ENCODE data around the gene TNFRSF1A.
"Not testable (repeated sequence)": the region's sequence is repeated elsewhere in the genome, so short reads cannot be mapped to it uniquely, and the experiment has no call there.

GRCh38 chr12:6338536-6338935 lies 3.3 kb downstream of the TNFRSF1A start:
- TF ChIP-seq CTCF, EP300, POLR2A (IDR thresholded peaks at IDR 0.05): not testable (repeated sequence)

Measured in tibial nerve (tissue), 4 donors.